GM19328 (cell line): Measurements from ENCODE around the gene GRK4.
"Not testable (repeated sequence)": the region's sequence is repeated elsewhere in the genome, so short reads cannot be mapped to it uniquely, and the experiment has no call there.

Experiments used
- ATAC-seq: cut with Tn5 transposase; IDR thresholded peaks from one replicate; pipeline ENCODE4 v1.9.1; 2021; ENCODE audit warnings: mild to moderate bottlenecking, moderate library complexity; ENCODE audit not compliant: unreplicated experiment

Gene GRK4

GRCh38 chr4:2963175-2963965 lies at the start of gene GRK4, which contains the start of gene NOP14:
TSS of gene GRK4 (plus strand) at chr4:2963571. CDS start at chr4:2964071, 500 bp downstream.
TSS of gene NOP14 (minus strand) at chr4:2963406. CDS start at chr4:2963319, 87 bp downstream.
- peak; percentile 85 for ATAC-seq

GRCh38 chr4:2914256-2915126 lies 48.9 kb upstream of the GRK4 start:
- no peak for ATAC-seq

- no peak for ATAC-seq
Observed at GRCh38 chr4:2915789-2916188, 47.6 kb upstream of the GRK4 start.

- ATAC-seq: not testable (repeated sequence)
Observed at GRCh38 chr4:2916696-2917095, 46.7 kb upstream of the GRK4 start.

- ATAC-seq: not testable (repeated sequence)
Observed at GRCh38 chr4:2918300-2918699, 45.1 kb upstream of the GRK4 start.

- not testable (repeated sequence) for ATAC-seq
Observed at GRCh38 chr4:2918714-2919113, 44.7 kb upstream of the GRK4 start.

- ATAC-seq: not testable (repeated sequence)
Observed at GRCh38 chr4:2922453-2923101, 40.8 kb upstream of the GRK4 start.

- no peak for ATAC-seq
Observed at GRCh38 chr4:2923141-2923551, 40.2 kb upstream of the GRK4 start.

- no peak for ATAC-seq
Observed at GRCh38 chr4:2923668-2924173, 39.6 kb upstream of the GRK4 start.

- no peak for ATAC-seq
Observed at GRCh38 chr4:2924286-2924685, 39.1 kb upstream of the GRK4 start.

GRCh38 chr4:2924765-2925301 lies 38.5 kb upstream of the GRK4 start:
- ATAC-seq: no peak

- no peak for ATAC-seq
Observed at GRCh38 chr4:2925496-2925895, 37.9 kb upstream of the GRK4 start.

- ATAC-seq: no peak
Observed at GRCh38 chr4:2925931-2926860, 37.2 kb upstream of the GRK4 start.

- no peak for ATAC-seq
Observed at GRCh38 chr4:2927016-2927695, 36.2 kb upstream of the GRK4 start.

- ATAC-seq: no peak
Observed at GRCh38 chr4:2927696-2928075, 35.7 kb upstream of the GRK4 start.

GRCh38 chr4:2928242-2929176 lies 34.9 kb upstream of the GRK4 start:
- no peak for ATAC-seq

GRCh38 chr4:2929469-2929868 lies 33.9 kb upstream of the GRK4 start:
- ATAC-seq: no peak

GRCh38 chr4:2930135-2930757 lies 33.1 kb upstream of the GRK4 start:
- no peak for ATAC-seq
